ENCODE measurements around the gene MIGA2.

MIGA2 gene

DNA sequence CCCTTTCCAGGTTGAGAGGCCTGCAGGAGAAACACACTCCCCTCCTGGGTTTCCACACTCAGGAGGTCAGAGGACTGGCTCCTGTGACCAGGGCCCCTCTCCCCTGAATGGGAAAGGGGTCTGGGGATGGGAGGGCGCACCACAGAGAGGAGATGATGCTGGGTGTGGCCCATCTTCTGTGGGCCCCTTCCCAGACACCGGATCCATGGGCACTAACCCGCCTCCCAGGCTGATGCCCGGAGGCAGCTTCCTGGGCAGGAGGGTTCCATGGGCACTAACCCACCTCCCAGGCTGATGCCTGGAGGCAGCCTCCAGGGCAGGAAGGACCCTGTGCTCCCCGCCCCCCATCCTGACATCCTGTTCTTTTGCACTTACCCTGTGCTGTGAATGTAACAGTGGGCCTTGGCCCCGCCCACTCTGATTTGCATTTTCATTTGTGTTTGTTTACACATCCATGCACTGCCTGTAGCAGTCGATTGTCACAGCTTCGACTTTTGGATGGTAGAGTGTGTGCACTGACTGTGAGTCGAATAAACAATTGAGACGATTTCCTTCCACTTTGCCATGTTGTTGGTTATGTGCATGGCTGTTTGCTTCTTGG, 35.2 kb downstream of the MIGA2 start:
- DNase-seq (ENCODE audit: low read depth) = no peak

DNA sequence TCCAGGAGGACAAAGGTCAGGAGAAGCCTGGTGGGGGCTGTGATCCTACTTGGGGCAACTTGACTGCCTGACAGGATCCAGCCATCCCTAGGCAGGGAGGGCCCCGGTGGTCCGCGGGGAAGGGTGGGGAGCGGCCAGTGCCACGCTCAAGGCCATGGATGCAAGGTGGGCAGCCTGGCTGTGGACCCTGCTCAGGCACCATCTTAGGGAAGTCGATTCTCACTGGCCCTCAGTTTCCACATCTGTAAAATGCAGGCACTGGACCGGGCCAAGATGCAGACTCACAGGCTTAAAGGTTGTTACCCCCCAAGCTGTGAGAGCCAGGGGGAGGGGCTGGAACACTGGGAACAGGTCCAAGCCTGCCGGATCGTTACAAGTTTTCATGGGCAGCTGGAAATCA, 35.7 kb downstream of the MIGA2 start:
- no peak for DNase-seq (ENCODE audit: low read depth)

DNA sequence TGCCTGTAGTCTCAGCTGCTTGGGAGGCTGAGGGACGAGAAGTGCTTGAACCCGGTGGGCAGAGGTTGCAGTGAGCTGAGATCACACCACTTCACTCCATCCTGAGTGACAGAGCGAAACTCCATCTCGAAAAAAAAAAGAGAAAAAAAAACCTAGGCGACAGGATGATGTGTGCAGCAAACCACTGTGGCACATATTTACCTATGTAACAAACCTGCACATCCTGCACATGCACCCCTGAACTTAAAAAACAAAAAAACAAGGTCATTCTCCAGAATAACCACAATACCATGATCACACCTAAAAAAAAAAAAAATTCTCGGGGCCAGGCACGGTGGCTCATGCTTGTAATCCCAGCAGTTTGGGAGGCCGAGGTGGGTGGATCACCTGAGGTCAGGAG, 37.0 kb downstream of the MIGA2 start:
- DNase-seq (ENCODE audit: low read depth) = no peak

DNA sequence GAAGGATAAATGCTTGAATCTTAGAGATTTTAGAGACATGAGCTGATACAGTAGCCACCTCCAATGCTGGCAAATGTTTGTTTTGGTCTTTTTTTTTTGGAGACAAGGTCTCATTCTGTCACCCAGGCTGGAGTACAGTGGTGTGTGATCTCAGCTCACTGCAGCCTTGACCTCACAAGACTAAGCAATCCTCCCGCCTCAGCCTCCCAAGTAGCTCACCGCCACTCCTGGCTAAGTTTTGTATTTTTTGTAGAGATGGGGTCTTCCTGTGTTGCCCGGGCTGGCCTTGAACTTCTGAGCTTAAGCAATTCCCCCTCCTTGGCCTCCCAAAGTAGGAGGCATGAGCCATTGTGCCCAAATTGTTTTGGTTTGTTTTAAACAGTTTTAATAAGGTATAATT, 37.7 kb downstream of the MIGA2 start:
- no peak for DNase-seq (ENCODE audit: low read depth)

DNA sequence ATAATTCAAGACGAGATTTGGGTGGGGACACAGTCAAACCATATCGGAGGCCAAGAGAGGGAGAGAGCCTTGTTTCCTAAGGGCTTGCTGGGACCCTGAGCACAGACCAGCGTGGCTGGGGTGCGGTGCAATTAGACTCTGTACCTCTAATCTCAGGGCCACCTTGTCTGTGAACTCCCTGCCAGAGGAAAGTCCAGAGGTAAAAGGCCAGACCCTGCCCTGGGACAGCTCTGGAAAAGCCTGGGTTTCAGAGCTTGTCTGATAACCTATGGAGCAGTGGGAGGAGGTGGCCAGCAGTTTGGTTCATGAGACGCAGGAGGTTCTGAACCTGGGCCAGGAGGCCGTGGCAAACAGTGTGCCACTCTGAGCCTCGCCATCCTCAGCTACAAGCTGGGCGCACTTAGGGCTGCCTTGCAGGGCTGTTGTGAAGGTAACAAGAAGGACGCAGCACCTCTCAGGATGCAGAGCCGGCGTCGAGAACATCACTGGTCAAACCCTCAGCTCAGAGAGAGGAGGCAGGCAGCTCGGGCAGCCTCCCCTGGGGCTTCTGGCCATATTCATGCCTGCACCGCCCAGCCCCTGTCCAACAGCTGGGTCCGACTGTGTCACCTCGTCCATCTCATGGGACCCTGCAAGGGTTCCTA, 39.7 kb downstream of the MIGA2 start:
- DNase-seq (ENCODE audit: low read depth) = no peak

DNA sequence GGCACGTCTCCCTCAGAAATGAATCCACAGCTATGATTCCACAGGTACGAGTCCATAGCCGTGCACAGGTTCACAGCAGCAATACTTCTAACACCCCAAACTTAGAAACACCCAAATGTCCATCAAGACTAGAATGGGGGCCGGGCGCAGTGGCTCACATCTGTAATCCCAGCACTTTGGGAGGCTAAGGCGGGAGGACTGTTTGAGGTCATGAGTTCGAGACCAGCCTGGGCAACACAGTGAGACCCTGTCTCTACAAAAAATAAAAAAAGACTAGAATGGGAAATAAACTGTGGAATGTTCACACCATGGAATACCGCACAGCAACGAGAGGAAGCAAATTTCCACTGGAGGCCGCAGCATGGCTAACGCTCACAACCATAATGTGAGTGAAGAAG, 40.2 kb downstream of the MIGA2 start:
- DNase-seq (ENCODE audit: low read depth) = no peak

DNA sequence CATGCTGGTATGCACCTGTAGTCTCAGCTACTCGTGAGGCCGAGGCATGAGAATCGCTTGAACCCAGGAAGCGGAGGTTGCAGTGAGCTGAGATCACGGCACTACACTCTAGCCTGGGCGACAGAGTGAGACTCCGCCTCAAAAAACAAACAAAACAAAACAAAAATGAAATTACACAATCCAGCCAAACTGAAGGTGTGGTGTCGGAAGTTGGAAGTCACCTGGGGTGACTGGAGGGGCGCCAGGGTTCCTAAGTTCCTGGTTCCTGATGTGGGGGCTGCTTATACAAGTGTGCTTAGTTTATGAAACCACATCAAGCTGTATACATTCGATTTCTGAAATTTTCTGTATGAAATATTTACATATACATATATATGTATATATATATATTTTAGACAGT, 40.8 kb downstream of the MIGA2 start:
- no peak for DNase-seq (ENCODE audit: low read depth)

DNA sequence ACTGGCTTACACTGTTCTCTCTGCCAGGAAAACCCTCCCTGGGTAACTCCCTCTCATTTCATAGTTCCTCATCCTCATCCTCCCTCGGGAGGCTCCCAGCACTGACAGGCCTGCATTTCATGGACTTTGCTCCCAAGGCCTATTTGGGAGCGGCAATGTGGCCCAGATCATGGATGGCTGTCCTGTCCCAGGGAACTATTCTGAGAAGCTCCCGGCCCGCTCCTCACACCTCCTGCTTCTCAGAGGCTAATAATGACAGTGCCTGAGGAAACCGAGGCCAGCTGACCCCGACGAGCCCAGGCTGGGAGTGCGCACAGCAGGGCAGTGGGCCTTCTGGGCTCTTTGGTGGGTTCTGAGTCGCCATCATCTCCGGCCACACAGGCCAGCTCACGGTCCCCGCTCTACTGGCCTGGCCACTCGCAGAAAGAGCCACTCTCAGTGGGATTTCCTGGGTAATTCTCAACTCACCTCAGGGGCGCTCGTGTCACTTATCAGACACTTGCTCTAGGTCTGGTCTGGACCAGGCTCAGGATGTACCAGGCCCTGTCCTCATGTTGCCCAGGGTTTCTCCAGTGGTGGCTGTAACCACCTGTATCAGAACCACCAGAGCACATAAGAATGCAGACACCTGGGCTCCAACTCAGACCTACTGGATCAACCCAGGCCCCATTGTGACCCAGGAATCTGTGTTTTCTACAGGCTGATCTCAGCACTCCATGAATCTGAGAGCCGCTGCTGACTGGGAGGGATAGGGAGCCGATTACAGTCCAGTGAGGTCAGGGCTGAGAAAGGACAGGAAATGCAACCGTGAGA, 42.5 kb downstream of the MIGA2 start:
- no peak for DNase-seq (ENCODE audit: low read depth)

DNA sequence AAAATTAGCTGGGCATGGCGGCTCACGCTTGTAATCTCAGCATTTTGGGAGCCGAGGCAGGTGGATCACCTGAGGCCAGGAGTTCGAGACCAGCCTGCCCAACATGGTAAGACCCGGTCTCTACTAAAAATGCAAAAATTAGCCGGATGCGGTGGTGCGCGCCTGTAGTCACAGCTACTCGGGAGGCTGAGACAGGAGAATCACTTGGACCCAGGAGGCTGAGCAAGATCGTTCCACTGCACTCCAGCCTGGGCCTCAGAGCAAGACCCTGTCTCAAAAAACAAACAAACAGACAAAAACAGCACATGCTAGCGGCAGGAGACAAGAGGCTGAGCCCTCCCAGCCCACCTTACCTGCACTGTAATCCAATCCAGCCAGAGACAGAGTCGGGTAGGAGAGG, 43.4 kb downstream of the MIGA2 start:
- DNase-seq (ENCODE audit: low read depth) = no peak

DNA sequence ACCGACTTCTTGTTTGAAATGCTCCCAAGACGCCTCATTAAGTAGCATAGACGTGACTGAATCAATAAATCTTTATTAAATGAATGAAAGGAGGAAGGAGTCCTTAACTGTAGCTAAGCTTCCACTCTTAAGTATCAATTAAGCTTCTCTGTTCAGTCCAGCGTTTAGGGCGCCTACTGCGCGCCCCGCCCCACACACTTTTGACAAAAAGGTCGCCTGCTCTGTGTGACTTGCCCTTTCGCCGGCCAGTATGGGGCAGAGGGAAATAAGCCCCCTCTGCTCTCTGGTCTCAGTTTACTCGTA, 43.8 kb downstream of the MIGA2 start:
- no peak for DNase-seq (ENCODE audit: low read depth)

DNA sequence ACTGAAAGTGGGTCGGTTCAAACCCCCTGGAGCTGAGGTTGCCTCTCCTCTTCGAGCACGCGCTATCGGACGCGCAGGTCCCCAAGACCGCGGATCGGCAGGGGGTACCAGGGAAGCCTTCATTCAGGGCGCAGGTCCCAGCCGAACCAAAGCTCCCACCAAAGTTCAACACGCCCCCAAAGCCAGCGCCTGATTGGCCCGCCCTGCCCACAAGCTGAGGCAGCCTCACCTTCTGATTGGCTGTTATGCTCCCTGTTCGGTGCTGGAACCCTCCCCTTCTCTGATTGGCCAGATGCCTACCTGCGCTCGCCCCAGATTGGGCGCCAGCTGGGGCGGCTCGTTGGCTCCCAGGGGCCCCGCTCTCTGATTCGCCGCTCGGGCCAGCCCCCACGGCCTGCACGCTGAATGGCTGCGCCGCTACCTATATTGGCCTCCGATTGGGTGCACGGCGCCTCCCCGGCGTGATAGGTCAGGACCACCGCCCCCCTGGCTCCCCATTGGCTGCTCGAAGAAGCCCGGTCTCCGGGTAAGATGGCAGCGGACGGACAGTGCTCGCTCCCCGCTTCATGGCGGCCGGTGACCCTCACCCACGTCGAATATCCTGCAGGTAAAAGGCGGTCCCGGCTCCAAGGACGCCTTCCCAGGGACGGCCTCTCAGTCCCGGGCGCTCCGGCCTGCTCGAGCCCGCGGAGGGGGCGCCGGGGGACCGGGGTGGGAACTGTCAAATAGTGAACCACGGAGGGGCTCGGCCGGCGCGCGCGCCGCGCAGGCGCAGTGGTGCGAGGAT, 44.4 kb downstream of the MIGA2 start, which contains the start of gene DOLPP1:
DOLPP1 (plus strand) TSS at position 511 of the 787 bp plus-strand sequence; CDS start at position 532, 21 bp downstream.
- DNase-seq (ENCODE audit: low read depth) = peak; percentile 97

DNA sequence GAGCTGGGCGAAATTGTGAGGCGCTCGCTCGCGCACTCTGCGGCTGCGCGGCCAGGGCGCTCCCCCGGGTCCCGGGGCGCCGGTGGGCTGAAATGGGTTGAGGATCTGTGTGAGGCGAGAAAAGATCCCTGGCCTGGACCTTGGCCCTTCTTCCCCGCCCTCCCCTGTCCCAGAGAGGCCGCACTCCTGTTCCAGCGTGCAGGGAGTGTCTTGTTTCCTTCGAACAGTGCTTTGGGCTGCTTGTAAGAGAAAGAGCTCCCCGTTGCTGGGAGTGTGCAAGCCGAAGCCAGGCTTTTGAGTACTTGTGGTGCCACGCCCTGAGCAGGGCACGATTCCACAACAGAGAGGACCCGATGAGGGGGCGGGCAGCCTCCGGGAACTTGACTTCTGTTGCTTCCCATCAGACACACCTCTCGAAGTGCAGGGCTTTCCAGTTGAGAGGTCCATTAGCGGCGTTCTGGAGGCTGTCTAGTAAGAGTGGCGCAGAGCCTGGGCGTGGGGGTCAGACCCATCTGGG, 45.0 kb downstream of the MIGA2 start:
- DNase-seq (ENCODE audit: low read depth) = peak; percentile 14

DNA sequence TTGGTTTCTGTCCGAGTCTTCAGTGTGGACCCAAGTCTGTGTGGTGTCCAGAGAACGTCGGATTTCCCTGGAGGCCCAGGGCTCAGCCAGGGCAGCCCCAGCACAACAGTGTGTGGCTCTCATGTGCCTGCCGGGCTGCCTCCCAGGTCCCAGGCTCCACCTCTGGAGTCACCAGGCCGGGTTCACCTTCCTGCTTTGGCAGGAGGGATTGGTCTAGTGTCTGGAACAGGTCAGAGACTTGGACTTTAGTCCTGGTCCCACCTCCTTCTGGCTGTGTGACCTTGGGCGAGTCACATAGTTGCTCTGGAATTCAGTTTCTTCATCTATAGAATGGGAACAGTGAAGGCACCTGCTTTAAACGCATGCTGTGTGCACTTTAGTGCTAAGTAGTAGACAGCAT, 47.7 kb downstream of the MIGA2 start:
- DNase-seq (ENCODE audit: low read depth) = no peak

DNA sequence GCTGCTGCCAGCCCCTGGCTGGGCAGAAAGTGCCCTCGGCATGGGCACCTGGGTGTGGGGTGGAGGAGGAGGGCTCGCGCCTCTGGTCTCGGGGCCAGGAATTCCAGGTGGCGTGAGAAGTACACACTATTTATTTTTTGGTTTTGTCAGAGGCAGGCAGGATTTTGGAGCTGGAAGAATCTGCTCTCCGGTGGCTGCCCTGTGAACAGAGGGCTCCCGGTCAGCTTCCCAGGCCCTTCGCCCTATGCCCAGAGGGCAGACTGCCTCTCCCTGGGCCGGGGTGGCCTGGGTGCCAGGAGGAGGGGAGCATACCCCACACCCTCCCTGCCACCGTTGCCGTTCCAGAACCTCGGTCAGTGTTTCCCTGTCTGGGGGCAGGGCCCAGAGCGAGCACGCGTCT, 52.8 kb downstream of the MIGA2 start:
- no peak for DNase-seq (ENCODE audit: low read depth)

DNA sequence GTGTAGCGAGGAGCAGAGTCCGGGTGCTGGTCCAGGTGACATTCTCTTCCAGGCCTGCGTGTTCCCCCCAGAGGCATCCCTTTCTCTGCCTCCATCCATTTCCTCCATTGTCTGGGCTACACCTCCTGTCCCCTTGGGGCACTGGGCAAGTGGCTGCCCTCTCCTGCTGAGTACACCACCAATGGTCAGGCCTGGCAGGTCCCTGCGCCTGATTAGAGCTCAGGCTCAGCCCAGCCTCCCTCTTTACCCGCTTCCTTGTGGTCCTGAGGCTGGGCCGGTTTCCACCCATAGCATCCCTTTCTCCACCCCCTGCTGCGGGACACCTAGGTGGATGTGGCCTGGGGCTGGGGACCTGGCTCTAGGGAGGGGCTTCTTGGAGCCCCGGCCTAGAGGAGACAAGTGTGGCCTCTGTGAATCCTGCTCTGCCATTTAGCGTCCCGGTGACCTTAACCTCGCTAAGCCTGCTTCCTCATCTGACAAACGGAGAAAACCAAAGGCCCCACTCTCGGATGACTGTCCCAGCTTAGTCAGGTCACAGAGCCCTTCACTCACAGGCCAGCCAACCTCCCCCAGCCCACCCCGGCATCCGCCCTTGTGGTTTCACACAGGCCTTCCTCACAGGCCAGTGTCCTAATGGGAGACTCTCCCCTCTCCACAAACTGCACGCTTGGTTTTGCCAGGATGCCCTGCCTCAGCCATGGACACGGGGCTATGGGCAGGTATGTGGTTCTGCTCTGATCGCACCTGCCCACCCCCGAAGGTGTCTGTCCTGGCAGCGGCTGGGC, 57.4 kb downstream of the MIGA2 start:
- no peak for DNase-seq (ENCODE audit: low read depth)

DNA sequence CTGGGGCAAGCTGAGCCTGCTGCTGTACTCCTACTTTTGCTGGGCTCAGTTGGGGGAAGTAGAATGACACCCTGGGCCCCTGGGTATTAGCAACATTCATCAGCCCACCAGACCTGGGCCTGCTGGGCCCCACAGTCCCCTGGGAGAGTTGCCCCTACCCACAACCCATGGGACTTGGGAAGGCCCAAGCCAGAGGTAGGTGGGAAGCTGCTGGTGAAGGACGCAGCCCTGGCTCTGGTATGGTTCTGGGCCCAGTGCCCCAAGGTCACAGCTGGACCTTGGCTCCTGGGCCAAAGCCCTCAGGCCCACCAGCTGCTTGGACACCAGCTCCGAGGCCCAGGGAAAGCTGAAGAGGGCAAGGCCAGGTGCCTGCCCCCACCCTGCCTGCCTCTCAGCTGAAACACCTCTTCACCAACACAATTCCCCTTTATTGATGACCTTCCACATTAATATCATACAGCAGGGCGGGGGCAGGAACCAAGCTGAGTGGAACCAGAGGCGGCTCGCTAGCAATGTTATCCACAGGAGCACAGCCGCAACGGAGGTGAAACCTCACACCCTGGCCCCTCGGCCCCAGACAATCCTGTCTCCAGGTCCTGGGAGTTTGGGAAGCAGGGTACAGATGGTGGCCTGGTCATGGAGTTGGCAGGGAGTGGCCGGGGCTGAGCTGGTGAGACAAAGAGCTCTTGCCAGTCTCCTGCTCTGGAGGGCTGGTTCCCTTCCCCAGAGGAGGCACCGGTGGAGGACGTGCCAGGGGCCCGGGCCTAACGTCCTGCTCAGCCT, 58.2 kb downstream of the MIGA2 start:
- DNase-seq (ENCODE audit: low read depth) = no peak

DNA sequence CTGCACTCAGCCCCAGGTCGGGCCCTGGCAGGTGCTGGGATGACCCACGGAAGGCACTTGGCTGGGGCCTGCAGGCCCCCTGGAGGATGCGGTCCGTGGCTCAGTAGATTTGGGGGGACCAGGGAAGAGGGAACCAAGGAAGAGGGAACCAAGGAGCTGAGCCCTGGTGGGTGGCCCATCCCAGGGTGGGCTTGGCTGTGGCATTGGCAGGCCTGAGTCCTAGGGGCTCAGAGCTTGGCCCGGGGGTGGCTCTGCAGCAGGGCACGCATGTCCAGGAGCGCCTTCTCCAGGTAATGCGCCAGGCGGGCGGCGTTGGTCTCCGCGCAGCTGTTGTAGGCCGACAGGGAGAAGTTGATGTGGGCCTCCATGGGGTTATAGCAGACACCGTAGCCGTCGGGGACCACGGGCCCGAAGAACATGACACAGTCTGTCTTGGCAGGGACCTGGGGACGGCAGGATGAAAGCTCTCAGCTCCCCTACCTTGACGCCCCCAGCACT, 58.8 kb downstream of the MIGA2 start:
- no peak for DNase-seq (ENCODE audit: low read depth)

DNA sequence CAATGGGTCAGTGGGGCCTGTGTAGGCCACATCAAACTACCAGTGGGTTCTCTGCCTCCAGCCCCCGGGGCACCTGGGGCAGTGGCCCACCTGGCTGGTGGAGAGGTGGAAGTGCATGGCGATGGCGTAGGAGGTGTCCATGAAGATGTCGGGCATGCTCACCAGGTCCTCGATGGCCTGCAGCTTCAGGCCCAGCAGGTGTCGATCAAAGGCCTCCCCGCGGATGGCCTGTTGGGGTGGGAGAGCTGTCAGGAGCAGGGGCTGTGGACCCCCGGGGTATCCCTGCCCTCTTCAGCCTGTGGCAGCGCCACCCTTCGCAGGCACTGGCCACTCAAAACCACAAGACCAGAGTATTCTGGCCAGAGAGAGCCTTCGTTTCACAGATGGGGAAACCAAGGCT, 59.5 kb downstream of the MIGA2 start:
- no peak for DNase-seq (ENCODE audit: low read depth)

DNA sequence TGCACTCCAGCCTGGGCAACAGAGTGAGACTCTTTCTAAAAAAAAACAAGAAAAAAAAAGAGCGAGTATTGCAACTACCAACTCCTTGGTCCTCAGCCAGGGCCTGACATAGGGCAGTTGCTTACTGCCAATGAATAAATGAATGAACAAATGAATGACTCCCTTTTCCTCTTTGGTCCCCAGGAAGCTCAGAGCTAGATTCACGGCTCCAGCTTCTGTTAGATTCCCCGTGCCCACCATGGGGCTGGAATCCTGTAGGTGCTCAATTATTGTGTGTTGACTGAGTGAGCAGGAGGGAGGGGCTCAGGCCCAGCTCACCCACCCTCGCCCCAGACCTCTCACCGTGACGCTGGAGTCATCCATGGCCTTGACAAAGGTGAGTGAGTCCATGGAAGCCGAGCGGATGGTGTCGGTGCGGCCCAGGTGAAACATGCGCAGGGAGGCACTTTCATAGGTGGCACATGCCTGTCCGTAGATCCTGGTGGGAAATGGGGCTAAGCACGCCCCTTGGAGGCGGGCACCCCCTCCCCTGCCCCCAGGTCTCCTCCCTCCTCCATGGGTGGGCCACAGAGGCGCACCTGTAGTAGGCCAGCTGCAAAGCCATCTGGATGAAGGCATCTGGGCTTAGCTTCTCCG, 61.4 kb downstream of the MIGA2 start:
- DNase-seq (ENCODE audit: low read depth) = no peak

DNA sequence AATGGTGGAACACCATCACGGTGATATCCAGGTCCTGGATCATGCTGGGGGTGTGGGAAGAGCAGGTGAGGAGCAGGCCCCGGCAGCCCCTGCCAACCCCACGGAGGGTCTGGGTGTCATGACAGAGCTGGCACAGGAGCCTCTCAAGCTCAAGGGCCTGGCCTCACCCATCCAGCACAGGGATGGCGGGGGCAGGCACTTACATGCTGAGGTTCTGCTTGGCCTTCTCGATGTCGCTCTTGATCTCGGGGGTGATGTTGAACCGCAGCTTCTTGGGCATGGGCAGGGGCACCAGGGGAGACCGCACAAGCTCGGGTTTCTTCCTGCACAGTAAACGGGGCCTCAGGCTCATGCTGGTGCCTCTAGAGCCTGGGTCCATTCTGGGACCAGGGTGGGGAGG, 61.9 kb downstream of the MIGA2 start:
- DNase-seq (ENCODE audit: low read depth) = no peak

All from activated T-cell treated with anti-CD3 and anti-CD28 coated beads for 24 hours (primary cell).